Measurements from ENCODE around the gene SPTBN1.

Gene SPTBN1

GRCh38 chr2:54434711-54435110, 21.4 kb upstream of the SPTBN1 start:
- DNase-seq = no peak

GRCh38 chr2:54435325-54436226, 20.6 kb upstream of the SPTBN1 start:
- no peak for DNase-seq

- DNase-seq = no peak
These were observed 18.5 kb upstream of the SPTBN1 start for GRCh38 chr2:54437588-54437987.

GRCh38 chr2:54438271-54438670, 17.9 kb upstream of the SPTBN1 start:
- no peak for DNase-seq

GRCh38 chr2:54439582-54439981, 16.5 kb upstream of the SPTBN1 start:
- no peak for DNase-seq

GRCh38 chr2:54440050-54440449, 16.1 kb upstream of the SPTBN1 start:
- DNase-seq = no peak

GRCh38 chr2:54444503-54444902, 11.6 kb upstream of the SPTBN1 start:
- no peak for DNase-seq

- no peak for DNase-seq
These were observed 10.0 kb upstream of the SPTBN1 start for GRCh38 chr2:54446122-54446521.

GRCh38 chr2:54446625-54447024, 9.5 kb upstream of the SPTBN1 start:
- DNase-seq = no peak

GRCh38 chr2:54454548-54455130, 1.5 kb upstream of the SPTBN1 start:
- no peak for DNase-seq

- no peak for DNase-seq
These were observed 980 bp upstream of the SPTBN1 start for GRCh38 chr2:54455131-54455562.

- no peak for DNase-seq
These were observed 160 bp downstream of the SPTBN1 start for GRCh38 chr2:54456362-54456611.

- no peak for DNase-seq
These were observed 640 bp downstream of the SPTBN1 start for GRCh38 chr2:54456612-54457322.

- no peak for DNase-seq
These were observed 1.3 kb downstream of the SPTBN1 start for GRCh38 chr2:54457323-54458023.

GRCh38 chr2:54459037-54459441, 2.9 kb downstream of the SPTBN1 start:
- no peak for DNase-seq

- no peak for DNase-seq
These were observed 5.1 kb downstream of the SPTBN1 start for GRCh38 chr2:54461261-54461660.

GRCh38 chr2:54464341-54464740, 8.2 kb downstream of the SPTBN1 start:
- DNase-seq = no peak

GRCh38 chr2:54465143-54465542, 9.0 kb downstream of the SPTBN1 start:
- no peak for DNase-seq

GRCh38 chr2:54466870-54467269, 10.7 kb downstream of the SPTBN1 start:
- DNase-seq = no peak

- DNase-seq = no peak
These were observed 12.5 kb downstream of the SPTBN1 start for GRCh38 chr2:54468673-54469072.

GRCh38 chr2:54469484-54470053, 13.4 kb downstream of the SPTBN1 start:
- DNase-seq = no peak

- no peak for DNase-seq
These were observed 14.3 kb downstream of the SPTBN1 start for GRCh38 chr2:54470266-54470938.
